ENCODE results near the gene KLHL1. TPM values are rescaled to one million over a fixed set of nuclear protein-coding genes. Genes with fewer than 3 reads are reported as not detected.

KLHL1 gene
- total RNA-seq, 1 donor from 2014 or later: not detected

DNA sequence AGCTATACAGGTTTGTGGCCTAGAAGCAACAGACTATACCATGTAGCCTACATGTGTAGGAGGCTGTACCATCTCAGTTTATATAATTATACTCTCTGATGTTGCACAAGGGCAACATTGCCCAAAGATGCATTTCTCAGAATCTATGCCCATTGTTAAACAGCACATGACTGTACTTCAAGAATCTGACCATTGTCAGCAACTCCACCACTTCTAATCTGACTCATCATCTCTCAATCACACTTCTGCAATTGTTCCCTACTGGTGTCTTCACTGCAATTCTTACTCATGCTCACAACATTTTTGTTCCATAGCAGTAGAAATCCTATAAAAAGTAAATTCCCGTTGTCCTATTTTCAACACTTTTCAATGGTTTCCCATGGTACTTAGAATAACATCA, 64.6 kb downstream of the KLHL1 start:
- H3K27ac Mint-ChIP-seq (ENCODE audit: unreplicated experiment): no peak overlapping the region
- TF ChIP-seq, protein P1, sequence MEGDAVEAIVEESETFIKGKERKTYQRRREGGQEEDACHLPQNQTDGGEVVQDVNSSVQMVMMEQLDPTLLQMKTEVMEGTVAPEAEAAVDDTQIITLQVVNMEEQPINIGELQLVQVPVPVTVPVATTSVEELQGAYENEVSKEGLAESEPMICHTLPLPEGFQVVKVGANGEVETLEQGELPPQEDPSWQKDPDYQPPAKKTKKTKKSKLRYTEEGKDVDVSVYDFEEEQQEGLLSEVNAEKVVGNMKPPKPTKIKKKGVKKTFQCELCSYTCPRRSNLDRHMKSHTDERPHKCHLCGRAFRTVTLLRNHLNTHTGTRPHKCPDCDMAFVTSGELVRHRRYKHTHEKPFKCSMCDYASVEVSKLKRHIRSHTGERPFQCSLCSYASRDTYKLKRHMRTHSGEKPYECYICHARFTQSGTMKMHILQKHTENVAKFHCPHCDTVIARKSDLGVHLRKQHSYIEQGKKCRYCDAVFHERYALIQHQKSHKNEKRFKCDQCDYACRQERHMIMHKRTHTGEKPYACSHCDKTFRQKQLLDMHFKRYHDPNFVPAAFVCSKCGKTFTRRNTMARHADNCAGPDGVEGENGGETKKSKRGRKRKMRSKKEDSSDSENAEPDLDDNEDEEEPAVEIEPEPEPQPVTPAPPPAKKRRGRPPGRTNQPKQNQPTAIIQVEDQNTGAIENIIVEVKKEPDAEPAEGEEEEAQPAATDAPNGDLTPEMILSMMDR (IDR thresholded peaks at IDR 0.05): no peak
- H3K9me3 Mint-ChIP-seq (ENCODE audit: low read depth): no peaks in the 10 kb centered on the region
- H3K4me1 Mint-ChIP-seq (ENCODE audit: low read depth): no peaks in the 10 kb centered on the region
- no peaks in the 10 kb centered on the region for H3K36me3 Mint-ChIP-seq (ENCODE audit: low read depth)
- H3K4me3 Mint-ChIP-seq (ENCODE audit: unreplicated experiment): no peak overlapping the region
- DNase-seq (ENCODE audit: low spot score): no peak
- no peaks in the 10 kb centered on the region for H3K27me3 Mint-ChIP-seq (ENCODE audit: low read depth)

DNA sequence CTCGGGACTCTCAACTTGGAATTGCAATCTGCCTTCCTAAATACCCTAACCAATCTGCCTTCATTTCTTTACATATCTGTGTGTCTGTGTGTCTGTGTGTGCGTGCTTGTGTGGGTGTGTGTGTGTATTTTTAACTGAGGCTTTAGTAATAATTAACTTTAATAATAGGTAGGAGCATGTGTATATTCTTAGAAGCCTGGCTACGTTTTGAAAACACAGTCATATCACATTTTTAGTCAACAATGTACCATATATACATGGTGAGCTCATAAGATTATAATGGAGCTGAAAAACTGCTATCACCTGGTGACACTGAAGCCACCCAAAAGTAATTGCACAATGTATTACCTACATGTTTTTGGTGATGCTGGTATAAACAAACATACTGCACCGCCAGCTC, 66.1 kb downstream of the KLHL1 start:
- Mint-ChIP-seq H3K4me1 (ENCODE audit: low read depth) (no peaks in the 10 kb centered on the region), H3K36me3 (ENCODE audit: low read depth) (no peaks in the 10 kb centered on the region), H3K27me3 (ENCODE audit: low read depth) (no peaks in the 10 kb centered on the region), H3K4me3 (ENCODE audit: unreplicated experiment) (no peak overlapping the region), H3K27ac (ENCODE audit: unreplicated experiment) (no peak overlapping the region), H3K9me3 (ENCODE audit: low read depth) (no peaks in the 10 kb centered on the region)
- DNase-seq (ENCODE audit: low spot score): no peak
- TF ChIP-seq, protein P1 (IDR thresholded peaks at IDR 0.05): no peak

GRCh38 chr13:70034286-70034685, 74.0 kb downstream of the KLHL1 start:
- Mint-ChIP-seq H3K27ac (ENCODE audit: unreplicated experiment) (no peak overlapping the region), H3K36me3 (ENCODE audit: low read depth) (no peaks in the 10 kb centered on the region), H3K9me3 (ENCODE audit: low read depth) (peaks cover 3% of the 10 kb centered on the region)

DNA sequence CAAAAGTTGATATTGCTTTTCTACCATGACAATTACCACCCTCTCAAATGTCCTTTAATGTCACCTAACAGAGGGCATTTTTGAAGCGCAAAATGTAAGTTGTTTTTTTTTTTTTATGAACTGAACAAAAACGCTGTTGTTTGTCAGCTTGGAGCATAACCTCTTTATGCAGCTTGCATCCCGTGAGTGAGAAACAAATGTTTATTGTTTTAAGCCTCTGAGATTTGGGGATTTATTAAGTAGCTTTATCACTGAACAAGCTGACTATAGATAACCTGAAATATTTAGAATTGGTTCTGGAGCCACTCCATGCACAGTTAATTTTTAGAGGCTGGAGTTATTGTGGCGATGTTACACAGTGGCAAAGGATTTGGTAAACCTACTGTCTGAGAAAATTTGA, 80.7 kb downstream of the KLHL1 start:
- H3K27ac Mint-ChIP-seq (ENCODE audit: unreplicated experiment): no peak overlapping the region
- peaks cover 1% of the 10 kb centered on the region for H3K27me3 Mint-ChIP-seq (ENCODE audit: low read depth)
- no peaks in the 10 kb centered on the region for H3K36me3 Mint-ChIP-seq (ENCODE audit: low read depth)
- no peak for DNase-seq (ENCODE audit: low spot score)
- TF ChIP-seq, protein P1 (IDR thresholded peaks at IDR 0.05): no peak
- no peaks in the 10 kb centered on the region for H3K4me1 Mint-ChIP-seq (ENCODE audit: low read depth)
- no peaks in the 10 kb centered on the region for H3K9me3 Mint-ChIP-seq (ENCODE audit: low read depth)
- H3K4me3 Mint-ChIP-seq (ENCODE audit: unreplicated experiment): no peak overlapping the region

More at GRCh38 chr13:70034286-70034685, 74.0 kb downstream of the KLHL1 start:
- no peaks in the 10 kb centered on the region for H3K4me1 Mint-ChIP-seq (ENCODE audit: low read depth)
- peaks cover 1% of the 10 kb centered on the region for H3K27me3 Mint-ChIP-seq (ENCODE audit: low read depth)
- TF ChIP-seq, protein P1 (IDR thresholded peaks at IDR 0.05): no peak
- no peak for DNase-seq (ENCODE audit: low spot score)
- no peak overlapping the region for H3K4me3 Mint-ChIP-seq (ENCODE audit: unreplicated experiment)

DNA sequence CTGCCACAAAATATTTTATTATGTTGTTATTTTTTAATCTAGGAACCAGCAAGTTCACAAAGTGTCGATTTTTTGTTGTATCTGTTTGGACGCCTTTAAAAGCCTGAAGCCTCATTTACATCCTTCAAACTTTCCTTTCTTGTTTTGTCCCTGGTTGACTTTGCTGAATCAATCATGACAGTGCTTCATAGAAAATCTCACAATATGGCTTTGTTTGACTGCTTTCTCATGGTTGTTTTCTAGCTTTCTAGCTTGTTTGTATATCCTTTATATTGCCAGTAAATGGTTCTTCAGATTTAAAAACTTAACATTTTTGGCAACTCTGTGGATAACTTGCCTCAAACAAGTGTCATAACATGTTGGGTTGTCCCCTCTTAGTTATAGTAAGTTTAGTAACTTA, 84.7 kb downstream of the KLHL1 start:
- TF ChIP-seq, protein P1 (IDR thresholded peaks at IDR 0.05): no peak
- Mint-ChIP-seq H3K36me3 (ENCODE audit: low read depth) (no peaks in the 10 kb centered on the region), H3K27me3 (ENCODE audit: low read depth) (no peaks in the 10 kb centered on the region), H3K4me1 (ENCODE audit: low read depth) (no peaks in the 10 kb centered on the region), H3K4me3 (ENCODE audit: unreplicated experiment) (no peak overlapping the region), H3K9me3 (ENCODE audit: low read depth) (no peaks in the 10 kb centered on the region), H3K27ac (ENCODE audit: unreplicated experiment) (no peak overlapping the region)
- no peak for DNase-seq (ENCODE audit: low spot score)

Measured in chondrocyte (in vitro differentiated cells).